Endothelial cell of coronary artery (primary cell): ENCODE data around the gene STAU1. TPM values are rescaled to one million over a fixed set of nuclear protein-coding genes. Genes with fewer than 3 reads are reported as not detected.

Source experiments
- total RNA-seq: library from RNA; depleted of rRNA; stranded (reverse); fragments of >200 nt; gene quantifications from 2 replicates; pipeline ENCODE4 v1.2.3, GENCODE V29; 2014

The STAU1 gene, protein sequence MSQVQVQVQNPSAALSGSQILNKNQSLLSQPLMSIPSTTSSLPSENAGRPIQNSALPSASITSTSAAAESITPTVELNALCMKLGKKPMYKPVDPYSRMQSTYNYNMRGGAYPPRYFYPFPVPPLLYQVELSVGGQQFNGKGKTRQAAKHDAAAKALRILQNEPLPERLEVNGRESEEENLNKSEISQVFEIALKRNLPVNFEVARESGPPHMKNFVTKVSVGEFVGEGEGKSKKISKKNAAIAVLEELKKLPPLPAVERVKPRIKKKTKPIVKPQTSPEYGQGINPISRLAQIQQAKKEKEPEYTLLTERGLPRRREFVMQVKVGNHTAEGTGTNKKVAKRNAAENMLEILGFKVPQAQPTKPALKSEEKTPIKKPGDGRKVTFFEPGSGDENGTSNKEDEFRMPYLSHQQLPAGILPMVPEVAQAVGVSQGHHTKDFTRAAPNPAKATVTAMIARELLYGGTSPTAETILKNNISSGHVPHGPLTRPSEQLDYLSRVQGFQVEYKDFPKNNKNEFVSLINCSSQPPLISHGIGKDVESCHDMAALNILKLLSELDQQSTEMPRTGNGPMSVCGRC
- 45.3 and 49.6 TPM in 2 replicates for total RNA-seq

GRCh38 chr20:49187851-49188641, at the start of gene STAU1:
Gene STAU1, minus strand, starts transcription at chr20:49188334. Its CDS starts 22,133 bp downstream, at chr20:49166201.

GRCh38 chr20:49219091-49219923, 31.2 kb upstream of the STAU1 start, which contains the start of gene DDX27:
Gene DDX27, plus strand, starts transcription at chr20:49219416. Its CDS starts 33 bp downstream, at chr20:49219449.

Other genes with a start within 250 kb of the STAU1 start
- gene CSE1L, start 142.0 kb downstream of the STAU1 start, total RNA-seq, result 90.0 and 108 TPM in 2 replicates
- 25.6 and 30.5 TPM in 2 replicates for gene DDX27, start 31.1 kb upstream of the STAU1 start, total RNA-seq
- 33.9 and 44.7 TPM in 2 replicates for gene ZNFX1, start 89.7 kb upstream of the STAU1 start, total RNA-seq